ENCODE data around the gene MED12L.

The MED12L gene

GRCh38 chr3:151305060-151305774 lies 219.8 kb downstream of the MED12L start:
- H3K4me3 ChIP-seq (ENCODE audit: low read depth, low read length), result no peak overlapping the region
- peak; percentile 29 for TF ChIP-seq CTCF (IDR thresholded peaks at IDR 0.05; ENCODE audit: insufficient read depth, low read length, missing control alignments)
- peak; percentile 90 for DNase-seq (ENCODE audit: low read depth, low spot score)
- ChIA-PET POLR2A (no interaction called here), CTCF (interaction anchor here (0.6 to 2.7 kb wide), 14 partner anchors 13 to 535 kb away, joined by 3 to 22 read pairs (median 4); no protein-coding TSS in a partner anchor)

- ChIA-PET POLR2A (no interaction called here), CTCF (interaction anchor here (0.6 to 2.7 kb wide), 13 partner anchors 13 to 532 kb away, joined by 3 to 22 read pairs (median 4); no protein-coding TSS in a partner anchor)
- DNase-seq (ENCODE audit: low read depth, low spot score), result no peak
- no peak for TF ChIP-seq CTCF (IDR thresholded peaks at IDR 0.05; ENCODE audit: insufficient read depth, low read length, missing control alignments)
- H3K4me3 ChIP-seq (ENCODE audit: low read depth, low read length), result no peak overlapping the region
These were observed 220.3 kb downstream of the MED12L start for GRCh38 chr3:151305775-151306151.

- CTCF ChIA-PET, result interaction anchor here (0.9 to 2.7 kb wide), 10 partner anchors 14 to 611 kb away, joined by 3 to 22 read pairs (median 4); no protein-coding TSS in a partner anchor
- TF ChIP-seq CTCF (IDR thresholded peaks at IDR 0.05; ENCODE audit: insufficient read depth, low read length, missing control alignments), result no peak
- POLR2A ChIA-PET, result no interaction called here
- DNase-seq (ENCODE audit: low read depth, low spot score), result no peak
- no peak overlapping the region for H3K4me3 ChIP-seq (ENCODE audit: low read depth, low read length)
These were observed 220.8 kb downstream of the MED12L start for GRCh38 chr3:151306168-151306810.

- TF ChIP-seq CTCF (IDR thresholded peaks at IDR 0.05; ENCODE audit: insufficient read depth, low read length, missing control alignments), result no peak
- no peak for DNase-seq (ENCODE audit: low read depth, low spot score)
- H3K4me3 ChIP-seq (ENCODE audit: low read depth, low read length), result no peak overlapping the region
- ChIA-PET POLR2A (no interaction called here), CTCF (interaction anchor here (1.1 to 2.7 kb wide), 7 partner anchors 12 to 610 kb away, joined by 3 to 22 read pairs (median 3); no protein-coding TSS in a partner anchor)
These were observed 221.7 kb downstream of the MED12L start for GRCh38 chr3:151307131-151307530.

- TF ChIP-seq CTCF (IDR thresholded peaks at IDR 0.05; ENCODE audit: insufficient read depth, low read length, missing control alignments), result no peak
- ChIA-PET CTCF (interaction anchor here (0.8 to 2.7 kb wide), 7 partner anchors 13 to 609 kb away, joined by 3 to 22 read pairs (median 3); no protein-coding TSS in a partner anchor), POLR2A (no interaction called here)
- DNase-seq (ENCODE audit: low read depth, low spot score), result no peak
- H3K4me3 ChIP-seq (ENCODE audit: low read depth, low read length), result no peak overlapping the region
These were observed 222.4 kb downstream of the MED12L start for GRCh38 chr3:151307583-151308488.

All from AG04449 (cell line).